ENCODE data around the gene GALR2. TPM values are rescaled to one million over a fixed set of nuclear protein-coding genes. Genes with fewer than 3 reads are reported as not detected.

GALR2 gene
- total RNA-seq, 2 experiments from 2014 or later: 0.59 to 1.0 TPM

- Mint-ChIP-seq H3K9me3 (no peaks in the 10 kb centered on the region), H3K36me3 (ENCODE audit: low read depth) (peaks cover 4% of the 10 kb centered on the region), H3K27me3 (no peaks in the 10 kb centered on the region), H3K4me1 (ENCODE audit: low read depth) (peaks cover 16% of the 10 kb centered on the region), H3K4me3 (no peak overlapping the region), H3K27ac (no peak overlapping the region)
- ChIA-PET POLR2A (no interaction called here), CTCF (no interaction called here)
- no peak for DNase-seq
- Histone ChIP-seq H3K27ac (ENCODE audit: low read depth in 1 of 2, low read length in 2 of 2) (no peak overlapping the region), H3K4me3 (ENCODE audit: low read length) (no peak overlapping the region), H3K4me1 (ENCODE audit: insufficient read depth, low read length) (peaks cover 25% of the 10 kb centered on the region), H3K27me3 (ENCODE audit: control insufficient read depth in 1 of 2, insufficient read depth in 2 of 2, low read length in 2 of 2) (no peaks in the 10 kb centered on the region), H3K9me3 (ENCODE audit: control insufficient read depth in 1 of 2, insufficient read depth in 1 of 2, low read length in 2 of 2) (no peaks in the 10 kb centered on the region), H3K36me3 (ENCODE audit: insufficient read depth, low read length) (peaks cover 3% of the 10 kb centered on the region)
- TF ChIP-seq, protein P1, sequence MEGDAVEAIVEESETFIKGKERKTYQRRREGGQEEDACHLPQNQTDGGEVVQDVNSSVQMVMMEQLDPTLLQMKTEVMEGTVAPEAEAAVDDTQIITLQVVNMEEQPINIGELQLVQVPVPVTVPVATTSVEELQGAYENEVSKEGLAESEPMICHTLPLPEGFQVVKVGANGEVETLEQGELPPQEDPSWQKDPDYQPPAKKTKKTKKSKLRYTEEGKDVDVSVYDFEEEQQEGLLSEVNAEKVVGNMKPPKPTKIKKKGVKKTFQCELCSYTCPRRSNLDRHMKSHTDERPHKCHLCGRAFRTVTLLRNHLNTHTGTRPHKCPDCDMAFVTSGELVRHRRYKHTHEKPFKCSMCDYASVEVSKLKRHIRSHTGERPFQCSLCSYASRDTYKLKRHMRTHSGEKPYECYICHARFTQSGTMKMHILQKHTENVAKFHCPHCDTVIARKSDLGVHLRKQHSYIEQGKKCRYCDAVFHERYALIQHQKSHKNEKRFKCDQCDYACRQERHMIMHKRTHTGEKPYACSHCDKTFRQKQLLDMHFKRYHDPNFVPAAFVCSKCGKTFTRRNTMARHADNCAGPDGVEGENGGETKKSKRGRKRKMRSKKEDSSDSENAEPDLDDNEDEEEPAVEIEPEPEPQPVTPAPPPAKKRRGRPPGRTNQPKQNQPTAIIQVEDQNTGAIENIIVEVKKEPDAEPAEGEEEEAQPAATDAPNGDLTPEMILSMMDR (IDR thresholded peaks at IDR 0.05): no peak
- intact Hi-C loops (cut with DNase I, micrococcal nuclease): no loop called here
- no peak for ATAC-seq (ENCODE audit: poor library complexity)
These were observed 41.4 kb upstream of the GALR2 start for GRCh38 chr17:76033139-76033538.

GRCh38 chr17:76034428-76035350 lies 39.9 kb upstream of the GALR2 start:
- Histone ChIP-seq H3K27ac (ENCODE audit: low read depth in 1 of 2, low read length in 2 of 2) (no peak overlapping the region), H3K4me3 (ENCODE audit: low read length) (no peak overlapping the region), H3K27me3 (ENCODE audit: control insufficient read depth in 1 of 2, insufficient read depth in 2 of 2, low read length in 2 of 2) (no peaks in the 10 kb centered on the region), H3K36me3 (ENCODE audit: insufficient read depth, low read length) (peaks cover 19% of the 10 kb centered on the region), H3K9me3 (ENCODE audit: control insufficient read depth in 1 of 2, insufficient read depth in 1 of 2, low read length in 2 of 2) (no peaks in the 10 kb centered on the region), H3K4me1 (ENCODE audit: insufficient read depth, low read length) (peaks cover 12% of the 10 kb centered on the region)
- peaks cover 20% of the 10 kb centered on the region for H3K36me3 Mint-ChIP-seq (ENCODE audit: low read depth)
- no peaks in the 10 kb centered on the region for H3K27me3 Mint-ChIP-seq
- H3K27ac Mint-ChIP-seq: no peak overlapping the region
- peaks cover 4% of the 10 kb centered on the region for H3K4me1 Mint-ChIP-seq (ENCODE audit: low read depth)
- intact Hi-C loops (cut with DNase I, micrococcal nuclease): no loop called here
- TF ChIP-seq, protein P1 (IDR thresholded peaks at IDR 0.05): no peak
- DNase-seq (no peak), ATAC-seq (ENCODE audit: poor library complexity) (no peak)
- H3K9me3 Mint-ChIP-seq: no peaks in the 10 kb centered on the region
- POLR2A ChIA-PET: no interaction called here
- no peak overlapping the region for H3K4me3 Mint-ChIP-seq
- CTCF ChIA-PET: no interaction called here

DNA sequence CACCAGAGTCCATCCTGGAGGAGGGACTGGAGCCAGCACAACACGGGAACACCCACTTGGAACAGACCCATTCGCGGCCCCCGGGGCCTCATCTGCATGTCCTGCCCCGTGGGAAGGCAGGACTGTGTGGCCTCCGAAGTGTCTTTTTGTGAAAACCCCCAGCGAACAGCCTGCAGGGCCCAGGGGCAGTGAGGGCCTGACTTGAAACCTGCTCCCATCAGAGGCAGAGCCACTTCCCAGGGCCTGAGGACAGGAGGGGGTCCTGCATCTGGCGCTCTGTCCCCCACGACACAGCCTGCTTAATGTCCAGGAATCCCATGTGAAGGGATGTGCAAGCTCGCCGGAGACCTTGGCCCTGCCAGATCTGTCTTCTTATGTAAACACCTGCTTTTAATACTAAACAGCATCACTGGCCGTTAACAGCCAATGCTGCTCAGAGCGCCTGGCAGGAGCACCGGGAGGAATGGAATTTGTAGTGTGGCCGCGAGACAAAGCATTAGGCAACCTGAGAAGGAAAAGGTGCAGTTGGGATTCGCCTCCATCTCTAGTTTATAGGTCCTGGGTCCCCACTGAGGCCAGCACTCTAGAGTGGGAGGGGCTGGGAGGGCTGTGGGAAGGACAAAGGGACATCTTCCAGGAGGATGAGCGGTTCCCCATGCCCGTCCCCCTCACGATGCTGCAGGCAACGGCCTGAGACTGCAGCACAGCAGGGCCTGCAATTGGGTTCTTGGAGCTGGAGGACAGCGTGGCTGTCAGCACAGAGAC lies 37.9 kb upstream of the GALR2 start:
- Histone ChIP-seq H3K27me3 (ENCODE audit: control insufficient read depth in 1 of 2, insufficient read depth in 2 of 2, low read length in 2 of 2) (no peaks in the 10 kb centered on the region), H3K4me3 (ENCODE audit: low read length) (no peak overlapping the region), H3K36me3 (ENCODE audit: insufficient read depth, low read length) (peaks cover 38% of the 10 kb centered on the region), H3K27ac (ENCODE audit: low read depth in 1 of 2, low read length in 2 of 2) (no peak overlapping the region), H3K9me3 (ENCODE audit: control insufficient read depth in 1 of 2, insufficient read depth in 1 of 2, low read length in 2 of 2) (no peaks in the 10 kb centered on the region), H3K4me1 (ENCODE audit: insufficient read depth, low read length) (no peaks in the 10 kb centered on the region)
- Mint-ChIP-seq H3K4me1 (ENCODE audit: low read depth) (no peaks in the 10 kb centered on the region), H3K27ac (no peak overlapping the region), H3K27me3 (no peaks in the 10 kb centered on the region), H3K36me3 (ENCODE audit: low read depth) (peaks cover 40% of the 10 kb centered on the region), H3K9me3 (no peaks in the 10 kb centered on the region), H3K4me3 (no peak overlapping the region)
- DNase-seq (no peak), ATAC-seq (ENCODE audit: poor library complexity) (no peak)
- CTCF ChIA-PET: no interaction called here
- TF ChIP-seq, protein P1 (IDR thresholded peaks at IDR 0.05): no peak
- intact Hi-C loops (cut with DNase I, micrococcal nuclease): no loop called here
- POLR2A ChIA-PET: no interaction called here

Data from CD4-positive, alpha-beta T cell (primary cell).